GM20431 (cell line): ENCODE data around the gene LRTM2.

Experiments
- in situ Hi-C: fragments of 300-500 bp; cut with MseI, MboI; formaldehyde crosslinking; loops from one replicate; pipeline ENCODE4 v1.15.0; 2020; ENCODE audit warnings: low sequenced_read_pairs; ENCODE audit not compliant: unreplicated experiment

Gene LRTM2

DNA sequence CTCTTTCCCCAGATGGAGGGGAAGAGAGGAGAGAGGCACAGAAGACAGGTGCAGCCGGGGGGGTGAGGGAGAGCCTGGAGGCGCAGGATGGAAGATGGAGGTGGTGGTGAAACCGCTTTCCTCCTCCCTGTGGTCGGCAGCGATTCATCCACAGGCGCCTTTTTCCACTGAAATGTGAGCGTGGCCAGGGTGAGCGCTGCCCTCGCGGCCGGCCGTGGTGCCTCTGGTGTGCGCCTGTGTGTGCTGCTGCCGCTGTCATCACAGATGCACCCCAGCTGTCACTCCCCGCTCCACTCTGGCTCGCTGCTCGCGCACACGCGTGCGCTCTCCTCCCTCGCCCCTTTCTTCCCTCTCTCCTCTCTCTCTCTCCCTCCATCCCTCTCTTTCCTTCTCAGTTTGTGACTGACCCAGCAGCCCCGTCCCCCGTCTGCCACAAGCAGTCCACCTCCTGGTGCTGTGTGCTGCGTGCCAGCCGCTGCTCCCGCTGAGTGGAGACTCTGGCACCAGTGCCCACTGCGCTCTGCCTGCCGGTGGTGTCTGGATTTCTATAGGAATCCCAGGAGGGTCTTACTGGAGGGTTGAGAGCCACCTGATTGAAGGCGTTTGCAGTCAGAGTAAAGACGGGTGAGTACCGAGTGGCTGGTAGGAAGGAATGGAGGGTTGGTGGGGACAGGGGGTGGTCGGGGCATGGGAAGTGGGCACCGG, at the start of gene LRTM2:
TSS of gene LRTM2 (plus strand) at position 375 of the 705 bp plus-strand sequence. CDS start 7,584 bp downstream, outside the sequence.
- in situ Hi-C loops = no loop called here

DNA sequence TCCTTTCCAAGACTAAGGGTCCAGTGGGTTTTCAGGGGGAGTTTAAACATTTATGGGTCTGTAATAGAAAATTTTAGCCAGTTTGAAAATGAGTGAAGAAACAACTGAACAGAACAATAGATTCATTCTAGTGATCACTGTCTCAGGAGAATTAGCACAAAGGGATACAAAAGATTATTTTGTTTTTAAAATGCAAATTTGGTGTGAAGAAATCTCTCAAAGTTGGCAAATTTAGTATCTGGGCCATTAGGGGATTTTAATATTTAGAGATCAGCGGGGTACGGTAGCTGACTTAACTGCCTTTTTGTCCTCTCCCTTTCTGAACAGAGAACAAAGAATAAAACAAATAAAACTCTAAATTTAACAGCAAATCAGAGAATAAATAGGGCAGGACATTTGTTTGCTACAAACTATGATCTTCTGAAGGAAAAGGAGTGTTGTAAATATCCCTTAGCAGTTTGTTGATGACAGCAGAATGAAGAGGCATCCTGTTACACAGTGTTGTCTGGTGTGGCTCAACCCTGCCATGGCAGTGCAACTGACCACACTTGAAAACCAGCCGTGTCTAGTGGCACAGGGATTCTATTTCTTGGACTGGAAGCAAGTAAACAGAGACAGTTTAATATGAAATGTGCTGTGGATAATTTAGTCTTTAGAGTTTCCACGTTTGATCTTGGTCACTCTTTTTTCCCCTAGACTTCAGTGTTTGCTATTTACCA, 46.3 kb upstream of the LRTM2 start:
- in situ Hi-C loops = no loop called here

DNA sequence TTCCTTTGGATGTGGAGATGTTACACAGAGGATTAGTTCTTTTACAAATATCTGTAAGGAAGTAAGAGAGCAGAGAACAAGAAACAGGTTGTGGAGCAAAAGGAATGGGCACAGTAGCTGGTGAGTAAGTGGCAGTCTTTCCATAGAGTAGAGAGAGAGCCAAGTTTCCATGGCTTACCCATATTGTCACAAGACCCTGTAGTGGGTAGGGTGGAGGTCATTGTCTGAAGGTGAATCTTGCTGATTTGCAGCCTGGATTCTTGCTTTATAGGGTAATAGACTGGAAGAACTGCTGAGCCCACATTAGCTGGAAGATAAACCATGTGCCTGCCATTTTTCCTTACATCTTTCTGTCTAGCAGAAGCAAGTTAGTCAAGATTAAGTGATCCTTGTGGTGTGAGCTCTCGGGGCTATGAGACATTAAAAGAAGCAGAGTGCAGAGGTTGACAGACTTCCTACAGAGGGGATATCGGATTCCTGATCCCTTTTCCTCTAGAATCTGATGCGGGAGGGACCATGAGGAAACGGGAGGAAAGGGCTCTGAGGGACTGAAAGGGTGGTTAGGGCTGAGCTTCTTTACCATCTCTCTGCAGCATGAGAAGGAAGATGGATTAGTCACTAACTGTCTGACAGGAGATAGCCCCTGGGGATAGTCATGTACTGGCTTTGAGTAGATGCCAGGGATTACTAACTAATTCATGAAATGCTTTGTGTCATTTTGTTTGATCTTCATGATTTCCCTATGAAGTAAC, 44.0 kb upstream of the LRTM2 start:
- in situ Hi-C loops = no loop called here

DNA sequence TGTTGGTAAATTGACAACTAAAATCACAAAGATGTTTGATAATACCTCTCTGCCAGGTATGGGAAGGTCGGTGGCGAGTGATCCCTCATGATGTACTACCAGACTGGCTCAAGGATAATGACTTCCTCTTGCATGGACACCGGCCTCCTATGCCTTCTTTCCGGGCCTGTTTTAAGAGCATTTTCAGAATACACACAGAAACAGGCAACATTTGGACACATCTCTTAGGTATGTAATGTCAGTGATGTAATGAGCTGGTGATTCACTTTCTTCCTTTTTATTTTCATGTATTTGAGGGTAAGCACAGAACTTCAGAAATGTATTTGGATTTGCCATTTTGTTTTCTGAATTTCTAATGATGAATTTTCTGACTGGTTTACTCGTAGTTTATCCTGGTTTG, 42.6 kb upstream of the LRTM2 start:
- in situ Hi-C loops = no loop called here

DNA sequence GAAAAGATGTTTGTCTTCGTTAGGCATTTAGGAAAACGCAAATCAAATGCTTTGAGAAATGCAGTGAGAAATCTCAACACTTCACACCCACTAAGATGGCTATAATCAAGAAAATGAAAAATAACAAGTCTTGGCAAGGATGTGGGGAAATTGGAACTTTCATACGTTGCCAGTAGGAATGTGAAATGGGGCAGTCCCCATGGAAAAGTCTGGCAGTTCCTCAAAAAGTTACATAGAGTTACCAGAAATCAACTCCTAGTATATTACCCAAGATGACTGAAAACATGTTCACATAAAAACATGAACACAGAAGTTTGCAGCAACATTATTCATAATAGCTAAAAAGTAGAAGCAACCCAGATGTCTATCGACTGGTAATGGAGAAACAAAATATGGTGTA, 41.5 kb upstream of the LRTM2 start:
- in situ Hi-C loops = no loop called here

DNA sequence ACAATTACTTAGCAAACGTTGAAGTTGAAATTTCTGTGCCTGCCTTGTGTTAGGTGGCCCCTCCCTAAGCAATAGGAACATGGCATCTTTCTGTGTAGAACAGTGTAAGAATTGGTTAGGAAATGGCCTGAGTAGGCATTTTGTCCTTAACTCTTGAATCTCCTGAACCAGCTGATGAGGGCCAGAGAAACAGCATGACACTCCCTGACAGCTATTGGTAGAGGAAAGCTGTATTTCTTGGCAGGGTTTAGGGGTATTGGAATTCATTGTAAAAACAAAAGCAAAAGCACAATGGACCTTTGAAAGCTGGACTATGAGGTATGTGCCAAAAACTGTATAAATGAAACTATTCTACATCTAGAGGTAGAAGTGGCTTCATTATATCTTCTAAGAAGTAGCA, 40.6 kb upstream of the LRTM2 start:
- in situ Hi-C loops = no loop called here

DNA sequence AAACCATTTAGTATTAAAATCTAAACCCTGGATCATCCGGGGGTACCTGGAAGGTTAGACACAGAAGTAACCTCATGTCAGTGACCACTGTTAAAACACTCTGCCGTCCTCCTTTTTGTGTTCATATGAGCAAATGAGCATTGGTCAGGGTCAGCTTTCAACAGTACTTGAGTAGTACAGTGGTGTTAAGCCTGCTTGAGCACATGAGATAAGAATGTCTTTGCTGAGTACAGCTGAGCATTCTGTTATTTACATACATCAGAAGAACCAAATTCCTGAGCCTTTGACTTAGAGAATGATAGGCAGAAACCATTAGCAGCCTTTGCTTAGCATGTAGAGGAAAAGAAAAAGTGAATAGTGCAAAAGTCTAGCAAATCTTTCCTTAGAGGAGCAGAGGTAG, 38.6 kb upstream of the LRTM2 start:
- in situ Hi-C loops = no loop called here

DNA sequence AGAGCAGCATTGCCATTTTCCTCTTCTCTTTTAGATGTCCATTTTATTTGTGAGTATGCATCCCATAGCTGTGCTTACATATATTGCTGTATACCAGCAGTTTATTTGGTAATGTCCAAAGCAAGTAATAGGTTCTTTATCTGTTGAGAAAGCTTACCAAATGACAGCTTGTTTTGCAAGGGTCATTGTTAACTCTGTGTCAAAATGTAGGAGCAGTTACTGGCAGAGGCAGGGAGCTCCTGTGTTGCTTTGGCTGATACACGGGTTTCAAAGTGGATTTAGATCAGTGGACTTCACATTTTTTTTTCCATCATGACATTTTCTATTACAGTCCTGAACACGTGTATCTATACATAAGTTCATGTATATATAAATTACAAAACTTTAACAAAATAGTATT, 38.1 kb upstream of the LRTM2 start:
- in situ Hi-C loops = no loop called here

DNA sequence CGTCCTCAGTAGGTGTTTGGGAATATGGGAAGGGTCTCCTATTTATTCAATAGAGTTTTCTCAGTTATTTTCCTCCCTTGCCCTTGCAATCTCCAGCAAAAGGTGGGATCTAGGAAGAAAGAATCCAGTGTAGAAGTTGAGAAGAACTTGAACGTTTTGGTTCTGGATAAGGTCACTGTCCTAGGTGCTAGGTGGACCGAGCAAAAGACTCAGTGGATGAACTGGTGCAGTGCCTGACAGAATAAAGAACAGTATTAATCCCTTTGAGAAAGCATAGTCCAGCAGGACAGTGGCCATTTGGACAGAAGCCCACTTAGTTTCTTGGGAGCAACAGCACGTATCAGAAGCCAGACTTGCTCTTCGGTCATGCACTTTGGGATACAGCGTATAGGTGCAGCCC, 32.7 kb upstream of the LRTM2 start:
- in situ Hi-C loops = loop anchor here (5.0 kb wide), 1 partner anchor 140 kb away; no protein-coding TSS in a partner anchor

DNA sequence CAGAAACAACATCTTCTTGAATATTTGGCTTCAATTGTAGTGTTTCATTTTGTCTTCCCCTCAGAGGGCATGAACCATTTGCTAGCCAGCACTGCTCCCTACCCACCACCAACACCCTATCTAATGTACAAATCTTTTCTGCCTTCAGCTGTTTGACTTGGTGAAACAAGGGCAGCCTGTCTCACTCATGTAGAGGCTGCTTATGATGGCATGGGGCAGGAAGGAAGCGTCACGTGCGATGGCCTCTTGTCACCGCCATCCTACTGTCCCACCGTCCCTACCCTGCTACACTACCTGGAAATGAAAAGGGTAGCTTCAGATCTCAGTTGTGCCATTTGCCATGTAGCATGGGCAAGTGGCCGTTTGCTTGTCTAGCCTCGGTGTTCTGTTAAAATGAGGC, 29.9 kb upstream of the LRTM2 start:
- in situ Hi-C loops = no loop called here

DNA sequence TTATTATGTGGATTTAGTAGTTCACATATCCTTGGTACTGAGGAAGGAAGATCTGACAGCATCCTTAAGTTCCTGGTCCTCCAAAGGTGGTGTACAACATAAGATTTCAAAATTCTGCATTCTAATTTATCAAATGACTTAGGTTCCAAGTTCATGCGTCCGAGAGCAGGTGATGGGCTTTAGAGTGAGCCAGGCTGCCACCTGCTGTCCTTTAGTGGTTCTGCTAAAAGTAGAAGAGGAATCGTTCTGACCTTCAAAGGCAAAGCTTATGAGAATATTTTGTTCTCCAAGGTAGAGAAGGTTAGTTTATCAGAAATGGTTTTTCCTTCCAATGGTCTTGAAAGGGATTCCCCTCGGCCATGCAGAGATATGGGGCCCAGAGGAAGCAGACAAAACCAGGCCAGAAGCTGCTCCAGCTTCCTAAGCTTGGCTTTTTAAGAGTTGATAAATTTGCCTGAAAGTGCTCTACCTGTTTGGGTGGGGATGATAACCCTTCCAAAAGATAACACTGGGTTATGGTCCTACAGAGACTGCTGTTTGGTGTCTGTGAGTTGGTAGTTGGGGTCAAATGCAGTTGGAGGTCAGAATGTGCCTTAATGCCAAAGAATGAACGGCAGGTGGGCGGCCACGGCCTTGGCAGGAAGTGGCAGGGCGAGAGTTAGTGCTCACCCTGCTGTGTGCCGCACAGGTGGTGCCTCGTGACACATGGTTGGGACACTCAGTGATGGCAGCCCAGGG, 29.1 kb upstream of the LRTM2 start:
- in situ Hi-C loops = no loop called here

DNA sequence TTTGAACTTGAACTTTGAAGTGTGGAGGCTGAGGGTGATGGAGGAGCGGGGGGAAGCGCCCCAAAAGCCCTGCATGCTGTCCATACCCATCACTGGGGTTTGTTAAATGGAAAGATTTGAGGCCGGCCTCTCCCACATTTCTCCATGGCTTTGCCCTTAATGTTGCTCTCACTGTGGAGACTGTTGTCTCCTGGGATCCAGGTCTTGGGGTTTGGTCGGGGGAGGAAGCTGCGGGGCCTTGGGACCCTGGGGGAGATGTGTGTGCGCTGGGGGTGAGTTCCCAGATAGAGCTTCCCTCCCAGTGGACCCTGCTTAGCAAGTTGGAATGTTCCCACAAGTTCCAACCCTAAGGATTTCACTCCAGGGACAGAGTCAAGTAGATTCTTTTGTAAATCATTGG, 28.0 kb upstream of the LRTM2 start:
- in situ Hi-C loops = no loop called here

DNA sequence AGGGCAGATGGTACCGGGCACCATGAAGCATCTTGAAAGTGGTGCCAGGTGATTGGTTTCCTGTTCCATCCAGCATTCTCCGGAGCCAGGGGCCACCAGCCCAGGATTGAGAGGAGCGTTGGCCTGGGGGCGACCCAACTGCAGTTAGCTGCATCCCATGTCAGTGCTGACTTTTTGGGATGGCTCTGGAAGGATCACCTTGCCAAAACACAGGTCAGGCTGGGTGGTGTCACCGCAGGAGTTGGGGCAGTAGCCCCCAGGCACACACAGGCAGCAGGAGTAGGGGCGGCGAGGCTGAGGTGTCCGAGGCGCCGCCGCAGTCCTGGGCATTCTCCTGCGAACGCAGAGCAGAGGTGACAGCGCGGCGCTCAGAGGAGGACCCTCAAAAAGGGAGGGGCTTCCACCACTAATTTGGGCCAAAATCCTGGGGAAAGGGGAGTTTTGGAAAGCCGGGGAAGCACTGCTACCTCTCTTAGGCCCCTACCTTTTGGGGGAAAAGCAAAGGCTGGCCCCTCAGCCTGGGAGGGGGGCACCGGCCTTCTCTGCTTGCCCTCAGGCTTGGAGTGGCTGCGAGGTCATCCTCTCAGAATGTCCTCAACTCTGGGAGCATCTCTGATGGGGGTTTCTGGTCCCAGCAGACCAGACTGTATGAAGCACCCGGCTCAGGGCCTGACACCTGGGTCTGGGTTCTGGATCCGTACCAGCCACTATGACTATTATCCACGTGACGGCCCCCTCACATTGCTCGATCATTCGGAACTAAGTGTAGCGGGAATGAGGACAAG, 26.7 kb upstream of the LRTM2 start:
- in situ Hi-C loops = no loop called here

DNA sequence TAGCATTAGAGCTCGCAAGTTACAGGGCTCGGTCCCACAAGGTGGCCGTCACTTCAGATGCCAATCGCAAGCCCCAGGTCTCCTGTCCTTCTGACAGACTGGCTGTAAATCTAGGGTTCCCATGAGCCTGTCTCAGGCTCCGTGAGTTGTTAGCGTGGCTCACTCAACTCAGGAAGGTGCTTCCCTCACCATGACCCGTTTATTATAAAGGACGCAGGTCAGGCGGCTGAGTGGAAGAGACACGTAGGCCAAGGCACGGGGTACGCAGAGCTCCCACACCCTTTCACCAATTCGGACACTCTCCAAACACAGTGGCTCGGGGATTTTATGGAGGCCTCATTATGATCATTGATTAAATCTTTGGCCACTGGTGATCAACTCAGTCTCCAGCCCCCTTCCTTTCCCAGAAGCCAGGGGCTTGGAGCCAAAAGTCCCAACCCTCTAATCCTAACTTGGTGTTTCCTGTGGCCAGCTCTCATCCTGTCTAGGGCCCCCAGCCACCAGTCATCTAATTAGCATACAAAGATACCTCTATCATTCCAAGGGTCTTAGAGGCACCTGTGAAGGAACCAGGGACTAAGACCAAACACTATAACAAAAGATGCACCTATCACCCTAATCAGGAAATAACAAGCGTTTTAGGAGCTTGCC, 25.8 kb upstream of the LRTM2 start:
- in situ Hi-C loops = loop anchor here (5.0 kb wide), 1 partner anchor 143 kb away; no protein-coding TSS in a partner anchor

DNA sequence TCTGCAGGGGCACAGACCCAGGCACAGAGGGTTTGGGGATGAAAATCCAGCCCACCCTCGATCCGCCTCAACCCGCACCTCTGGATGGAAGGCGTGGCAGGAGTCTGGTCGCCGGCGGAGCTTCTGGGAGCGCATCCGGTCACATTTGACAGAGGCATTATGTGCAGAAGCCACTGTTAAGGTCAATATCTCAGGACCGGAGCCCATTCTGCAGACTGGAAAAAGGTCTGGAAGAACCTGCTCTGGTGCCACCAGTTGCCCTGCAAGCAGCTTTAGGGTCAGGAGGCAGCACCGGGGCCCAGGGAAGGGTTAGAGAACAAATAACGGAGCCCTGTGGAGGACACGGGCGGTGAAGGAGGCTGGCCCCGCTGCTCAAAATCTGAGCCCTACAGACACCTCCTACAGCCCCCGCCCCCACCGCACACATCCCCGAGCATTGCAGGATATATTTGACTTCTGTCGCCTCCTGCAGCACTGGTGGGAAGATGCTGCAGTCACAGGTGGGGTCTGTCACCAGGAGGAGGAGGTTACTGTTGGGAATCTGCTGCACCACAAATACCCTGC, 25.1 kb upstream of the LRTM2 start:
- in situ Hi-C loops = loop anchor here (5.0 kb wide), 1 partner anchor 142 kb away; no protein-coding TSS in a partner anchor

DNA sequence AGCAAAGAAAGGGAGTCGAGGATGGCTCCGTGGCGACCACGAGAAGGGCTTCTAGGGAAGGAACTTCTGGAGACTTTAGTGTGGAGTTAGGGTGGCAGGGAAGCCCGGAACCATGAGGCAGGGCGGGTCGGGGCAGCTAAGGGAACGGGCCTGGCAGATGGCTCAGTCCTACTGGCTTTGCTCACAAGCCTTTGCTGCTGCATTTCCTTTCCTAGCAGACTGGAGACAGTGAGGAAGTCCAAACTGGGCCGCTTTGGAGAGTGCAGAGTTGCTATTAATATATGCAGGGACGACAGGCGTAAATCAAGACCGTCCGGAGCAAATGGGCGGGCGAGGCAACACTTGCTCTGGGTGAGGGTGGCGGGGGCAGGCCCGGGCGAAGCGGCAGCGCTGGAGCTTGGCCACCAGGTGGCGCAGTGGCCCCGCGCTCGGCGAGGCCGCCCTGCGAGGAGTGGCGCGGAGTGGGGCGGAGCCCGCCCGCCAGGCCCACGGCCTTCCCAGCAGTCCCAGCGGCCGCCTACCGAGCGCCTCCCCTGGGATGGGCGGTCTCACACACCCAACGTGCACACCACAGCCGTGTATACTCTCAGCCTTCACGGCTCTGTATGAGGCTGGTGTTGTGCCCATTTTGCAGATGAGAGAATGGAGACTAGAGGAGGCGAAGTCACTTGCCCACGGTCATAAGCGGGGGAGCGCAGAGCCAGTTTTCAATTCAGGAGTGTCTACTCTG, 24.4 kb upstream of the LRTM2 start:
- in situ Hi-C loops = loop anchor here (5.0 kb wide), 1 partner anchor 141 kb away; no protein-coding TSS in a partner anchor

DNA sequence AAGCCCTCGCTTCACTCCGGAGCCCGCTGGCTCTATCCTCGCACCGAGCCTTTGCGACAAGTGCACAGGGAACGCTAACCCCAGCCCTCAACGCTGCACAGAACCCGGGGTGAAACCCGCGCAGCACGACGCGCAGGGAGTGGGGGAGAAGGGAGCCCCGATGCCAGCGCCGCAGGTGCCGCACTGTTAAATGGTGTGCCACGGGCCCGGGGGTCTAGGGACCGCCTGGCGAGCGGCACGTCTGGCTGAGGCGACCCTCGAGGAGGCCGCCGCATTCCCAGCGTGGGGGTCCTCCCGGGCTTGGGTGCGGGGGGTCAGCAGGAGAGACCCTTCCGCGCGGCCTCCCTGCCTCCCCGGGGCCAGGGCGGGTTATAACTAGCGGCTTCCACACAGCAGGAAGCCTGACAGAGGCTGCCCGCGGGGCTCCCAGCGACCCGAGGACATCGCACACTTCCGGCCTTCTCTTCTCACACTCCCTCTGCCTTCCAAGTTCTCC, 23.8 kb upstream of the LRTM2 start:
- in situ Hi-C loops = loop anchor here (5.0 kb wide), 1 partner anchor 141 kb away; no protein-coding TSS in a partner anchor
